ENCODE measurements around the gene GBX1.

DNA sequence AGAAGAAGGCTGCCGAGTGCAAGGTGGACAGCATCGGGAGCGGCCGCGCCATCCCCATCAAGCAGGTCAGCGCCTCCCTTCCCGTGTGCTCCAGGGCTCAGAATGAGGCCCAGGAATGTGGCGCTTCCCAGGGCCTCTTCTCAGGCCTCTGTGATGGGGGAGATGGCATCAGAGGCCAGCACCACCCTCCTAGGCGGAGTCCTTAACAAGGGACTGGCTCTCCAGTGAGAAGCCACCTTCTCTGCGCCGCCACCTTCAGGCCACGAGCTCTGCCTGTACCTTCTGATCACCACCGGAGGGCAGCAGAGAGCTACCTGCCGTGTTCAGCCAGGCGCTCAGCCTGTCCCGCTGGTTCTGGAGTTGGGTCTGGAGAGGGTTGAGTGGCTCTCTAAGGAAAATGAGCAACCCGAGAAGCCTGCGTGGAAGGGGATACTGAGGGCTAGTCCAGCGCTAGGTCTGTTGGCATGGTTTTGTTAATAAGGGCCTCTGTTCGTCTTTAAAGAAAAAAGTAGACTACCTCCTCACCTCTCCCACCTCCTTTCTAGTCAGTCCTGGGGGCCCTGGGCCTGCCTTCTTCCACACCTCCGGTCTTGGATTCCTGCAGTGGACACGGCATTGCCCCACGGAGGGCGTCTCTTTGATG, 43.6 kb downstream of the GBX1 start:
- no peak for TF ChIP-seq POLR2AphosphoS5 (IDR thresholded peaks at IDR 0.05; ENCODE audit: low read depth, low read length)
- no peak for TF ChIP-seq POLR2A (IDR thresholded peaks at IDR 0.05; ENCODE audit: low read depth, low read length)
- TF ChIP-seq TAF1 (IDR thresholded peaks at IDR 0.05; ENCODE audit: low read depth, low read length), result no peak
- TF ChIP-seq POU2F2 (IDR thresholded peaks at IDR 0.05; ENCODE audit: low read depth, low read length), result no peak
- TF ChIP-seq PAX5 (IDR thresholded peaks at IDR 0.05; ENCODE audit: insufficient read depth, low read length, severe bottlenecking), result no peak
- TF ChIP-seq SPI1 (IDR thresholded peaks at IDR 0.05; ENCODE audit: low read depth, low read length), result no peak

Measured in GM12891 (cell line).